WI38 (cell line): ENCODE data around the gene AP1M2.

Experiments used
- H3K4me3 ChIP-seq: 2 replicates; pipeline ENCODE4 v1.5.1; 2011; ENCODE audit warnings: low read depth, mild to moderate bottlenecking, control low read depth, low read length
- TF ChIP-seq, protein P1 (sequence below): IDR thresholded peaks from 2 replicates; pipeline ENCODE4 v1.5.1; 2012; ENCODE audit warnings: low read depth, mild to moderate bottlenecking, control low read depth, low read length

The AP1M2 gene

DNA sequence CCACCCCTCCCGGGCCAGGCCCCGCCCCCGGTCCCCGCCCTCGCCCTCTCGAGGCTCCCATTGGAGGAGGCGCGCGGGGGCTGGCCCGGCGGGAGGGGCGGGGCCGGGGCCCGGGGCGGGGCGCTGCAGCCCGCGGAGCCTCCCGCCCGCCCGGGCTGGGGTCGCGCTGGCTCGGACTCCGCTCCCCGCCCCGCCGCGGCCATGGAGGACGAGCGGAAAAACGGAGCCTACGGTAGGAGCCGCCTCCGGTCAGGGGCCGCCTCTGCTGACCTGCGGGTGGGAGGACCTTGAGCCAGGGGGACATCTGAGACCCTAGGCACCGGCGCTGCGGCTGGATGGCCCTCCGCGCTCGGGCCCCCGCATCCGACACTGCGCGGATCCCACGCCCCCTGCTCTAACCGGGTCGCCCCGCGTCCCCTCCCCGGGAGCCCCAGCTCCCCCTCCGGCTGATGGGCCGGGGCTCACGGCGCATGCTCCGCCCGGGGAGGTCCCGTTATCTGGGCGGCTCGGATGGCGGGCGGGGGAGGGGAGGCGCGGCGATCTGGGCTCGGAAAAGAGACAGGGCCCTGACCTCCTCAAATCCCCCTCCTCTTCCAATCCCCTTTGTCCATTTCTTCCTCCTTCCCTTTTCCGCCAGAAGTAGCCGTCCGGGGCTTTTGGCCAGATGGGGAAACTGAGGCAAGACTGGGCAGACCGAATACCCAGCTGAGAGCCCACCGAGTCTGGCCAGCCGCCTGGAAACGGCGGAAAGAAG is 15.4 kb upstream of the AP1M2 start:
- TF ChIP-seq, protein P1, sequence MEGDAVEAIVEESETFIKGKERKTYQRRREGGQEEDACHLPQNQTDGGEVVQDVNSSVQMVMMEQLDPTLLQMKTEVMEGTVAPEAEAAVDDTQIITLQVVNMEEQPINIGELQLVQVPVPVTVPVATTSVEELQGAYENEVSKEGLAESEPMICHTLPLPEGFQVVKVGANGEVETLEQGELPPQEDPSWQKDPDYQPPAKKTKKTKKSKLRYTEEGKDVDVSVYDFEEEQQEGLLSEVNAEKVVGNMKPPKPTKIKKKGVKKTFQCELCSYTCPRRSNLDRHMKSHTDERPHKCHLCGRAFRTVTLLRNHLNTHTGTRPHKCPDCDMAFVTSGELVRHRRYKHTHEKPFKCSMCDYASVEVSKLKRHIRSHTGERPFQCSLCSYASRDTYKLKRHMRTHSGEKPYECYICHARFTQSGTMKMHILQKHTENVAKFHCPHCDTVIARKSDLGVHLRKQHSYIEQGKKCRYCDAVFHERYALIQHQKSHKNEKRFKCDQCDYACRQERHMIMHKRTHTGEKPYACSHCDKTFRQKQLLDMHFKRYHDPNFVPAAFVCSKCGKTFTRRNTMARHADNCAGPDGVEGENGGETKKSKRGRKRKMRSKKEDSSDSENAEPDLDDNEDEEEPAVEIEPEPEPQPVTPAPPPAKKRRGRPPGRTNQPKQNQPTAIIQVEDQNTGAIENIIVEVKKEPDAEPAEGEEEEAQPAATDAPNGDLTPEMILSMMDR: no peak
- H3K4me3 ChIP-seq: peak overlapping the region; percentile 95

DNA sequence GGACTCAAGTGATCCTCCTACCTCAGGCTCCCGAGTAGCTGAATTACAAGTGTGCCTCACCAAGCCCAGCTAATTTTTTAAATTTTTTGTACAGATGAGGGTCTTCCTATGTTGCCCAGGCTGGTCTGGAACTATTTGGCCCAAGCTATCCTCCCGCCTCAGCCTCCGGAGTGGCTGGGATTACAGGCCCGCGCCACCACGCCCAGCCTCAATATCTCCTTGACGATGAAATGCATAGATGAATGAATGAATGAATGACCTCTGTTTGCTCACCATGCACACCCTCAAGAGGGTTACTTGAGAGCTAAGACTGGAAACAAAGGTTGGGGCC is 14.9 kb upstream of the AP1M2 start:
- no peak overlapping the region for H3K4me3 ChIP-seq
- TF ChIP-seq, protein P1: no peak

DNA sequence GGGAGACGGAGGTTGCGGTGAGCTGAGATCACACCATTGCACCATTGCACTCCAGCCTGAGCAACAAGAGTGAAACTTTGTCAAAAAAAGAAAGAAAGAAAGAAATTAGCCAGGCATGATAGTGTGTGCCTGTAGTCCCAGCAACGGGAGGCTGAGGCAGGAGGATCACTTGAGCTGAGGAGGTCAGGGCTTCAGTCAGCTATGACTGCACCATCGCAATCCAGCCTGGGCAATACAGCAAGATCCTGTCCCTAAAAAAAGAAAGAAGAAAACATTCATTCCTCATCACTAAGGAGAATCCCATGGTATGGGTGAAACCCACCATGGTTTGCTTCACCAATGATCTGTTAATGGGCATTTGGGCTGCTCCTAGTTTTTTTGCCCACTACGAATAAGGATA is 13.0 kb upstream of the AP1M2 start:
- TF ChIP-seq, protein P1: no peak
- no peak overlapping the region for H3K4me3 ChIP-seq

DNA sequence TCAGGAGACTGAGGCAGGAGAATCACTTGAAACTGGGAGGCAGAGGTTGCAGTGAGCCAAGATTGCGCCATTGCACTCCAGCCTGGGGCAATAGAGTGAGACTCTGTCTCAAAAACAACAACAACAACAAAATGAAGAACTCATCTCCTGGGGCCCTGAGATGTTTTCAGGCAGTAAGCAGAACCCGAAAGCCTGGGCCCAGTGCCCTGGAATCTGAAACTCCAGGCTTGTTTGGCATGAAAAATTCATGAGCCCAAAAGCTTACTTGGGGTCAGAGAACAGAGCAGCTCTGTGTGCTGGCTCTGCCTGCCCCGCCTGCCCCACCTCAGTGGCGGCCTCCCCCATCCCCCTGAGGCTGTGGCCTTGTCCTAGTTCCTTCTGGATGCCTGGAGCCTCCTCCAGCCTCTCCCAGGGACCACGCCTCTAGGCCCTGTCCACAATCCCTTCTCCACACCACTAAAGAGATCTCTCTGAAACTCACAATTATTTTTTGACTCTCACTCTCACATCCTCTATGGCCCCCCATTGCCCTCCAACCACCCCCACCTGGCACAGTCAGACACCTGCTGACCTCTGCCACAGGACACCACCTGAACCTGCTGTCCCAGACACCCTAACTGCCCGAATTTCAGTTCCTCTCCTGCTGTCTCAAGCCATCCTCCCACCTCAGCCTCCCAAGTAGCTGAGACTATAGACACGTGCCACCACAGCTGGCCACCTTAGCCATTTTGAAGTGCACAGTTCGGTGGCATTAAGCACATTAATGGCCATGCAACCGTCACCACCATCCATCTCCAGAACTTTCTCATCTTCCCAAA is 6.9 kb upstream of the AP1M2 start:
- TF ChIP-seq, protein P1: no peak
- no peak overlapping the region for H3K4me3 ChIP-seq

DNA sequence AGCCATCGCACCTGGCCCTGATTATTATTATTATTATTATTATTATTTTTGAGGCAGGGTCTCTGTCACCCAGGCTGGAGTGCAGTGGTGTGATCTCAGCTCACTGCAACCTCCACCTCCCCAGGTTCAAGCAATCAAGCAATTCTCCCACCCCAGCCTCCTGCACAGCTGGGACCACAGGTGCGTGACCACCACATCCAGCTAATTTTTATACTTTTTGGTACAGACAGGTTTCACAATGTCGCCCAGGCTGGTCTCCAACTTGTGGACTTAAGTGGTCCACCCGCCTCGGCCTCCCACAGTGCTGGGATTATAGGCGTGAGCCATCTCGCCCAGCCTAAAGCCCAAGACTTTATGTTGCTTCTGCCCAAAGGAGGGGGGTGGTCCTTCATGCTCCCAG is 6.0 kb upstream of the AP1M2 start:
- TF ChIP-seq, protein P1: no peak
- H3K4me3 ChIP-seq: no peak overlapping the region

DNA sequence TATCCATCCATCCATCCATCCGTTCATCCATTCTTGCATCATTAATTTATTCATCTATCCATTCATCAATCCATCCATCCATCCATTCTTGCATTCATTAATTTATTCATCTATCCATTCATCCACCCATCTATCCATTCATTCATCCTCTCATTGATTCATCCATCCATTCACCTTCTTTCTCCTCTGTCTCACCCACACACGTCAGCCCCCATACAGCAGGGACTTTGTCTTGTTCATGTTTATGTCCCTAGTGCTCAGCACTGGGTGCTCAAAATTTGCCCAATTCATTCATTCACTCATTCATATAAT is 683 bp upstream of the AP1M2 start:
- TF ChIP-seq, protein P1: no peak
- H3K4me3 ChIP-seq: no peak overlapping the region

DNA sequence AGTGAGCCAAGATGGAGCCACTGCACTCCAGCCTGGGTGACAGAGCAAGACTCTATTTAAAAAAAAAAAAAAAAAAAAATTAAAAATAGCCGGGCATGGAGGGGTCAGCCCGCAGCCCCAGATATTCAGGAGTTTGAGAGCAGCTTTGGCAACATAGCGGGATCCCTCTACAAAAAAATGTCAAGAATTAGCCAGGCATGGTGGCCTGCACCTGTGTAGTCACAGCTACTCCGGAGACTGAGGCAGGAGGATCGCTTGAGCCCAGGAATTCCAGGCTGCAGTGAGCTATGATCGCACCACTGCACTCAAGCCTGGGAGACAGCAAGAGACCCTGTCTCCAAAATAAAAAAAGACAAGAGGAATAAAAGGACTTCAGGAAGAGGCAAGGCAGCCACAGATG is 716 bp downstream of the AP1M2 start:
- TF ChIP-seq, protein P1: no peak
- no peak overlapping the region for H3K4me3 ChIP-seq
